Loucy (cell line): Measurements from ENCODE around the gene SHANK3.

Source experiments
- H2AFZ ChIP-seq: fragments of 200-600 bp; sonication (generic); 2 replicates; pipeline ENCODE4 v1.6.0; 2016; ENCODE audit warnings: antibody characterized with exemption, mild to moderate bottlenecking, low read length, moderate library complexity
- H3F3A ChIP-seq: fragments of 200-600 bp; 2 replicates; pipeline ENCODE4 v1.6.0; 2016; ENCODE audit warnings: antibody characterized with exemption, low read depth, mild to moderate bottlenecking
- H3K27me3 ChIP-seq: fragments of 200-600 bp; sonication (generic); 2 replicates; pipeline ENCODE4 v1.6.1; 2014; ENCODE audit warnings: low read length, mild to moderate bottlenecking; ENCODE audit not compliant: insufficient read depth, poor library complexity, severe bottlenecking
- H3K36me3 ChIP-seq: fragments of 200-600 bp; sonication (generic); 2 replicates; pipeline ENCODE4 v1.6.1; 2016; ENCODE audit warnings: low read length; ENCODE audit not compliant: insufficient read depth
- H3K4me1 ChIP-seq: fragments of 200-600 bp; sonication (generic); 2 replicates; pipeline ENCODE4 v1.5.1; 2014; ENCODE audit warnings: low read length, mild to moderate bottlenecking; ENCODE audit not compliant: insufficient read depth, poor library complexity, severe bottlenecking
- H3K4me2 ChIP-seq: fragments of 200-600 bp; sonication (generic); 2 replicates; pipeline ENCODE4 v1.6.0; 2014; ENCODE audit warnings: antibody characterized with exemption, low read length, low read depth, mild to moderate bottlenecking; ENCODE audit not compliant: poor library complexity, severe bottlenecking
- H3K4me3 ChIP-seq: fragments of 200-600 bp; sonication (generic); 2 replicates; pipeline ENCODE4 v1.5.1; 2014; ENCODE audit warnings: low read length, mild to moderate bottlenecking, mixed read lengths; ENCODE audit not compliant: poor library complexity, severe bottlenecking
- H3K79me2 ChIP-seq: fragments of 200-600 bp; sonication (generic); 2 replicates; pipeline ENCODE4 v1.6.1; 2014; ENCODE audit warnings: low read length; ENCODE audit not compliant: insufficient read depth
- H3K9ac ChIP-seq: fragments of 200-600 bp; sonication (generic); 2 replicates; pipeline ENCODE4 v1.6.0; 2014; ENCODE audit warnings: mild to moderate bottlenecking, low read depth, low read length, moderate library complexity; ENCODE audit not compliant: poor library complexity, severe bottlenecking
- H3K9me2 ChIP-seq: fragments of 200-600 bp; sonication (generic); replicated peaks from 2 replicates; pipeline ENCODE4 v1.6.1; 2016; ENCODE audit warnings: low read depth, low read length, mixed read lengths
- H3K9me3 ChIP-seq: fragments of 200-600 bp; sonication (generic); 2 replicates; pipeline ENCODE4 v1.6.1; 2014; ENCODE audit warnings: mild to moderate bottlenecking, antibody characterized with exemption, low read length, low read depth; ENCODE audit not compliant: insufficient read depth
- H4K20me1 ChIP-seq: fragments of 200-600 bp; sonication (generic); 2 replicates; pipeline ENCODE4 v1.6.0; 2014; ENCODE audit warnings: antibody characterized with exemption, low read length, mild to moderate bottlenecking; ENCODE audit not compliant: insufficient read depth, poor library complexity, severe bottlenecking
- EZH2phosphoT487 ChIP-seq: fragments of 200-600 bp; IDR thresholded peaks from 2 replicates; pipeline ENCODE4 v1.6.1; 2018; ENCODE audit warnings: antibody characterized with exemption, mild to moderate bottlenecking, moderate library complexity, borderline replicate concordance
- TF ChIP-seq, protein P1 (sequence below): fragments of 200-600 bp; sonication (generic); conservative IDR thresholded peaks from 2 replicates; pipeline ENCODE4 v1.5.1; 2014; ENCODE audit warnings: mild to moderate bottlenecking, antibody characterized with exemption, low read length

Gene SHANK3

GRCh38 chr22:50715776-50716175, 43.2 kb downstream of the SHANK3 start:
- Histone ChIP-seq H3K9me3 (no peaks in the 10 kb centered on the region), H3F3A (no peaks in the 10 kb centered on the region), H3K9me2 (no peaks in the 10 kb centered on the region), H3K79me2 (no peaks in the 10 kb centered on the region), H3K27me3 (no peaks in the 10 kb centered on the region), H2AFZ (no peak overlapping the region), H3K4me2 (no peak overlapping the region), H3K36me3 (no peaks in the 10 kb centered on the region; the same call in 1 of the 2 replicates), H3K9ac (no peak overlapping the region), H4K20me1 (no peaks in the 10 kb centered on the region), H3K4me1 (no peaks in the 10 kb centered on the region), H3K4me3 (no peak overlapping the region)
- TF ChIP-seq, protein P1, sequence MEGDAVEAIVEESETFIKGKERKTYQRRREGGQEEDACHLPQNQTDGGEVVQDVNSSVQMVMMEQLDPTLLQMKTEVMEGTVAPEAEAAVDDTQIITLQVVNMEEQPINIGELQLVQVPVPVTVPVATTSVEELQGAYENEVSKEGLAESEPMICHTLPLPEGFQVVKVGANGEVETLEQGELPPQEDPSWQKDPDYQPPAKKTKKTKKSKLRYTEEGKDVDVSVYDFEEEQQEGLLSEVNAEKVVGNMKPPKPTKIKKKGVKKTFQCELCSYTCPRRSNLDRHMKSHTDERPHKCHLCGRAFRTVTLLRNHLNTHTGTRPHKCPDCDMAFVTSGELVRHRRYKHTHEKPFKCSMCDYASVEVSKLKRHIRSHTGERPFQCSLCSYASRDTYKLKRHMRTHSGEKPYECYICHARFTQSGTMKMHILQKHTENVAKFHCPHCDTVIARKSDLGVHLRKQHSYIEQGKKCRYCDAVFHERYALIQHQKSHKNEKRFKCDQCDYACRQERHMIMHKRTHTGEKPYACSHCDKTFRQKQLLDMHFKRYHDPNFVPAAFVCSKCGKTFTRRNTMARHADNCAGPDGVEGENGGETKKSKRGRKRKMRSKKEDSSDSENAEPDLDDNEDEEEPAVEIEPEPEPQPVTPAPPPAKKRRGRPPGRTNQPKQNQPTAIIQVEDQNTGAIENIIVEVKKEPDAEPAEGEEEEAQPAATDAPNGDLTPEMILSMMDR: no peak
- no peak for TF ChIP-seq EZH2phosphoT487

DNA sequence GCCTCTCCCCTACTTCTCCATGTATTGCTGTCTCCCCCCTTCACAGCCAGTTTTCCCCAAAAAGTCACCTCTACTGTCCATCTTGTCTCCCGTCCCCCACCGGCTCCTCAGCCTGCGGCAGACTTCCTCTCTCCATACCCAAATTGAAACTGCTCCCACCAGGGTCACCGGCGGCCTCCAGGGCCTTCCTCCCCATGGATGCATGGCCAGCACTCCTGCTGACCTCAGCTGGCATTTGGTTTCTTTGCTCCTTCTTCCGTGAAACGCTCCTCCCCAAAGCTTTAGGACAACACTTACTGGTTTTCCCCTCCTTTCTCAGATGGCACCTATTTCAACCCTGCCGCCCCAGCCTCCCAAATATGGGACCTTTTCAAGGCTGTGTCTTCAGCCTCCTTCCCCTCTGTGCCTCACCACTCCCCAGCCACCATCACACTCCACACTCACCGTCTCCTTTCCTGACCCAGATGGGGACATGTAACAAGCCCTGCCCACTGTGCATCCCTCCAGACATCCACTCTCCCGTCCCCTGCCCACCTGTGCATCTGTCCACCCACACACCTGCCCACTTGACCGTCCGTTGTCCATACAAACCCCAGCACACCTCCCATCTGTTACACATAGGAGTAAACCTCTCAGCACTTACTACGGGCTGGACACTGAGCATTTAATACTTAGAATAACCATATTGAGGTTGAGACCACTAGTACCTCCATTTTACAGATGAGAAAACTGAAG, 43.8 kb downstream of the SHANK3 start:
- Histone ChIP-seq H3K27me3 (no peaks in the 10 kb centered on the region), H3F3A (no peaks in the 10 kb centered on the region)

GRCh38 chr22:50717709-50718351, 45.2 kb downstream of the SHANK3 start:
- H3K9ac ChIP-seq: no peak overlapping the region
- H3K79me2 ChIP-seq: no peaks in the 10 kb centered on the region
- H3K4me2 ChIP-seq: no peak overlapping the region
- no peaks in the 10 kb centered on the region for H4K20me1 ChIP-seq
- H3K4me3 ChIP-seq: no peak overlapping the region
- H3F3A ChIP-seq: no peaks in the 10 kb centered on the region
- no peak overlapping the region for H2AFZ ChIP-seq
- no peaks in the 10 kb centered on the region for H3K9me3 ChIP-seq
- H3K36me3 ChIP-seq: peaks cover 10% of the 10 kb centered on the region; the same call in 1 of the 2 replicates
- H3K4me1 ChIP-seq: no peaks in the 10 kb centered on the region
- no peaks in the 10 kb centered on the region for H3K27me3 ChIP-seq
- no peaks in the 10 kb centered on the region for H3K9me2 ChIP-seq
- no peak for TF ChIP-seq EZH2phosphoT487
- TF ChIP-seq, protein P1: no peak

More for the DNA sequence above, 43.8 kb downstream of the SHANK3 start:
- Histone ChIP-seq H3K79me2 (no peaks in the 10 kb centered on the region), H3K9me3 (no peaks in the 10 kb centered on the region), H3K4me1 (no peaks in the 10 kb centered on the region), H3K36me3 (no peaks in the 10 kb centered on the region; the same call in 1 of the 2 replicates), H3K4me2 (no peak overlapping the region), H3K9ac (no peak overlapping the region), H2AFZ (no peak overlapping the region), H3K9me2 (no peaks in the 10 kb centered on the region), H3K4me3 (no peak overlapping the region), H4K20me1 (no peaks in the 10 kb centered on the region)
- no peak for TF ChIP-seq EZH2phosphoT487
- TF ChIP-seq, protein P1: no peak
